IMR-90 (cell line): Measurements from ENCODE around the gene EVA1C. TPM values are rescaled to one million over a fixed set of nuclear protein-coding genes. Genes with fewer than 3 reads are reported as not detected.

Experiments
- ATAC-seq: fragments of 200-7000 bp; cut with Tn5 transposase; 2 replicates; pipeline ENCODE4 v1.9.1; 2020; ENCODE audit warnings: low read depth, mild to moderate bottlenecking, moderate library complexity
- BruUV-seq: library from RNA; stranded (reverse); fragments of 400-500 nt; replicated peaks from 2 replicates; lab custom pipeline; 2021; lab: Mats Ljungman, UMichigan
- CTCF ChIA-PET: fragments of 300-600 bp; formaldehyde crosslinking; extraction: SDS; loops from one replicate; lab custom pipeline; 2021; ENCODE audit warnings: antibody characterized with exemption; lab: Yijun Ruan, JAX
- POLR2A ChIA-PET: fragments of 300-600 bp; sonication (Branson Sonifier 250); formaldehyde crosslinking; loops from one replicate; lab custom pipeline; 2022; ENCODE audit warnings: antibody characterized with exemption; ENCODE audit not compliant: unreplicated experiment; lab: Charles Lee
- DNase-seq: peaks from one replicate; pipeline ENCODE4 v3.0.0; 2013
- H2AFZ ChIP-seq: replicated peaks from 2 replicates; pipeline ENCODE3; 2013; ENCODE audit warnings: low read length, mild to moderate bottlenecking; ENCODE audit not compliant: poor library complexity
- H2AK5ac ChIP-seq: 2 replicates; pipeline ENCODE4 v1.6.1; 2013; ENCODE audit warnings: low read depth, low read length, inconsistent platforms
- H2AK9ac ChIP-seq: replicated peaks from 2 replicates; pipeline ENCODE3; 2013; ENCODE audit warnings: mild to moderate bottlenecking, low read depth, low read length, moderate library complexity; ENCODE audit not compliant: poor library complexity
- H2BK120ac ChIP-seq: 2 replicates; pipeline ENCODE4 v1.6.1; 2013; ENCODE audit warnings: low read depth, low read length, inconsistent platforms
- H2BK15ac ChIP-seq: 3 replicates; pipeline ENCODE4 v1.6.1; 2013; ENCODE audit warnings: low read depth, low read length, inconsistent platforms
- H2BK20ac ChIP-seq: 2 replicates; pipeline ENCODE4 v1.6.1; 2013; ENCODE audit warnings: low read depth, mild to moderate bottlenecking, inconsistent platforms, low read length, moderate library complexity
- H2BK5ac ChIP-seq: 2 replicates; pipeline ENCODE4 v1.6.1; 2013; ENCODE audit warnings: mild to moderate bottlenecking, low read depth, low read length, inconsistent platforms; ENCODE audit not compliant: poor library complexity, severe bottlenecking
- H3K14ac ChIP-seq: replicated peaks from 2 replicates; pipeline ENCODE4 v1.6.1; 2013; ENCODE audit warnings: low read depth, low read length, inconsistent platforms
- H3K18ac ChIP-seq: 2 replicates; pipeline ENCODE4 v1.6.1; 2013; ENCODE audit warnings: low read depth, low read length, control low read depth
- H3K23ac ChIP-seq: 2 replicates; pipeline ENCODE4 v1.6.1; 2013; ENCODE audit warnings: low read depth, low read length, inconsistent platforms
- H3K27ac ChIP-seq: 2 replicates; pipeline ENCODE4 v1.5.1; 2013; ENCODE audit warnings: mild to moderate bottlenecking, control low read depth, low read length; ENCODE audit not compliant: insufficient read depth
- H3K27me3 ChIP-seq: 2 replicates; pipeline ENCODE4 v1.6.1; 2013; ENCODE audit warnings: low read length; ENCODE audit not compliant: control insufficient read depth, insufficient read depth
- H3K36me3 ChIP-seq: 2 replicates; pipeline ENCODE4 v1.6.1; 2013; ENCODE audit warnings: low read length, mixed read lengths; ENCODE audit not compliant: control insufficient read depth, insufficient read depth
- H3K4ac ChIP-seq: 2 replicates; pipeline ENCODE4 v1.6.1; 2013; ENCODE audit warnings: low read depth, low read length, inconsistent platforms
- H3K4me1 ChIP-seq: 2 replicates; pipeline ENCODE4 v1.6.1; 2013; ENCODE audit warnings: low read length, mixed read lengths; ENCODE audit not compliant: control insufficient read depth, insufficient read depth
- H3K4me2 ChIP-seq: 2 replicates; pipeline ENCODE4 v1.6.1; 2013; ENCODE audit warnings: low read depth, mild to moderate bottlenecking, control low read depth, low read length, moderate library complexity
- H3K4me3 ChIP-seq: 2 replicates; pipeline ENCODE4 v1.5.1; 2013; ENCODE audit warnings: low read depth, mild to moderate bottlenecking, control low read depth, low read length, moderate library complexity; ENCODE audit not compliant: insufficient read depth
- H3K56ac ChIP-seq: 2 replicates; pipeline ENCODE4 v1.6.1; 2013; ENCODE audit warnings: low read length, inconsistent platforms; ENCODE audit not compliant: insufficient read depth; ENCODE audit errors: extremely low read depth
- H3K79me1 ChIP-seq, 2 experiments: 2 replicates each; pipeline ENCODE4 v1.6.1; 2013; ENCODE audit warnings: low read length in 2 of 2, inconsistent platforms in 1 of 2, low read depth in 1 of 2
- H3K9ac ChIP-seq: 2 replicates; pipeline ENCODE4 v1.6.1; 2013; ENCODE audit warnings: low read depth, low read length, control low read depth
- H3K9me1 ChIP-seq: 2 replicates; pipeline ENCODE4 v1.6.1; 2013; ENCODE audit warnings: low read length, inconsistent platforms; ENCODE audit not compliant: insufficient read depth
- H3K9me3 ChIP-seq: 2 replicates; pipeline ENCODE4 v1.6.1; 2013; ENCODE audit warnings: low read length; ENCODE audit not compliant: control insufficient read depth, insufficient read depth
- H4K20me1 ChIP-seq: 2 replicates; pipeline ENCODE4 v1.6.1; 2013; ENCODE audit warnings: low read length, inconsistent platforms; ENCODE audit not compliant: insufficient read depth
- H4K5ac ChIP-seq: 2 replicates; pipeline ENCODE4 v1.6.1; 2013; ENCODE audit warnings: mild to moderate bottlenecking, low read depth, low read length, control low read depth
- H4K8ac ChIP-seq, 2 experiments: 2 replicates each; pipeline ENCODE4 v1.6.1; 2013; ENCODE audit warnings: low read depth in 2 of 2, low read length in 2 of 2, control low read depth in 1 of 2, inconsistent platforms in 1 of 2
- H4K91ac ChIP-seq: 2 replicates; pipeline ENCODE4 v1.6.1; 2013; ENCODE audit warnings: low read depth, low read length, inconsistent platforms; ENCODE audit not compliant: insufficient read depth
- FOS ChIP-seq: fragments of 150-350 bp; IDR thresholded peaks from 2 replicates; pipeline ENCODE4 v1.6.1; 2016; ENCODE audit warnings: low read depth, low read length
- WGBS, 2 experiments: methylation state at CpG; one replicate each; pipeline versions ENCODE4 v1.1.5 to v1.1.7; 2013; ENCODE audit warnings: missing lambda C conversion rate in 2 of 2; ENCODE audit not compliant: insufficient read length in 1 of 2; ENCODE audit errors: extremely low coverage in 2 of 2; 5-methylcytosine and 5-hydroxymethylcytosine counted together
- dilution Hi-C: fragments of 300-500 bp; cut with HindIII; formaldehyde crosslinking; loops from one replicate; pipeline ENCODE4 v1.14.3; 2018; ENCODE audit warnings: low sequenced_read_pairs; ENCODE audit not compliant: unreplicated experiment
- in situ Hi-C: fragments of 300-500 bp; cut with MboI; formaldehyde crosslinking; loops from 3 replicates; pipeline ENCODE4 v1.14.3; 2019; ENCODE audit warnings: low sequenced_read_pairs, inconsistent platforms, mixed read lengths
- intact Hi-C: fragments of 100-400 bp; cut with micrococcal nuclease; formaldehyde crosslinking; loops from 2 replicates; pipeline ENCODE4 v1.10.0; 2022
- polyA plus RNA-seq, 3 experiments: library from polyadenylated mRNA; depleted of rRNA; stranded (reverse); fragments of >200 nt; gene quantifications; 2 replicates each; pipeline ENCODE4 v1.2.3, GENCODE V29; 2012; ENCODE audit warnings: low replicate concordance in 1 of 3
- total RNA-seq: library from RNA; depleted of rRNA; stranded (reverse); fragments of >200 nt; gene quantifications from 2 replicates; pipeline ENCODE4 v1.2.3, GENCODE V29; 2012

Gene EVA1C
- total and polyA plus RNA-seq, 2 of the 4 experiments (the other 2 are of a cell fraction): 0.72 to 1.1 TPM

- no peak for ATAC-seq
- peak; percentile 49 for DNase-seq
- Histone ChIP-seq H4K5ac (no peak overlapping the region), H2BK120ac (no peak overlapping the region), H3K18ac (no peak overlapping the region), H3K4me3 (no peak overlapping the region), H3K4me1 (peaks cover 11% of the 10 kb centered on the region), H3K14ac (no peak overlapping the region), H3K9me3 (no peaks in the 10 kb centered on the region), H3K27me3 (no peaks in the 10 kb centered on the region), H2AK9ac (peak overlapping the region; percentile 2), H3K9me1 (peaks cover 5% of the 10 kb centered on the region), H3K9ac (no peak overlapping the region), H2AFZ (no peak overlapping the region), H2AK5ac (0 out of 2 replicates have a peak overlapping the region, but pooled peaks have one; percentile 35), H3K23ac (no peak overlapping the region), H3K56ac (no peak overlapping the region), H4K20me1 (no peaks in the 10 kb centered on the region), H3K4ac (peak overlapping the region; percentile 27; the same call in 1 of the 2 replicates), H3K4me2 (no peak overlapping the region), H4K91ac (no peak overlapping the region), H3K27ac (peak overlapping the region; percentile 44; the same call in 1 of the 2 replicates), H4K8ac (peak overlapping the region in 1 of 2 experiments; percentile 22; a peak in 1 of 4 replicates), H2BK15ac (no peak overlapping the region), H3K36me3 (peaks cover 28% of the 10 kb centered on the region), H2BK5ac (peak overlapping the region; percentile 37), H3K79me1 (peaks cover 13 to 22% of the 10 kb centered on the region in 2 experiments), H2BK20ac (no peak overlapping the region)
- TF ChIP-seq FOS: no peak
- ChIA-PET CTCF (interaction anchor here (1.0 to 1.2 kb wide), 3 partner anchors 9 to 230 kb away, joined by 3 to 5 read pairs (median 4); no protein-coding TSS in a partner anchor), POLR2A (no interaction called here)
- BruUV-seq: no TSS peak
- in situ Hi-C loops: no loop called here
- 100% methylated on average over 1 of the region's 6 CpGs; no CpG with 5 or more reads in 1 of the 2 experiments for WGBS, 2 experiments
- dilution Hi-C loops: no loop called here
- intact Hi-C loops: no loop called here
Observed at GRCh38 chr21:32370998-32371766, 41.3 kb upstream of the EVA1C start.
